DOHH2 (cell line): ENCODE data around the gene CYTH4.

Source experiments
- EZH2phosphoT487 ChIP-seq: fragments of 200-600 bp; sonication (generic); IDR thresholded peaks from 2 replicates; pipeline ENCODE4 v1.6.1; 2017; ENCODE audit warnings: borderline replicate concordance, mild to moderate bottlenecking, antibody characterized with exemption, low read length, moderate library complexity, mixed read lengths
- TF ChIP-seq, protein P1 (sequence below): fragments of 200-600 bp; sonication (generic); IDR thresholded peaks from one replicate; pipeline ENCODE4 v1.5.1; 2014; ENCODE audit warnings: antibody characterized with exemption, mild to moderate bottlenecking, low read depth, low read length; ENCODE audit not compliant: poor library complexity, severe bottlenecking

DNA sequence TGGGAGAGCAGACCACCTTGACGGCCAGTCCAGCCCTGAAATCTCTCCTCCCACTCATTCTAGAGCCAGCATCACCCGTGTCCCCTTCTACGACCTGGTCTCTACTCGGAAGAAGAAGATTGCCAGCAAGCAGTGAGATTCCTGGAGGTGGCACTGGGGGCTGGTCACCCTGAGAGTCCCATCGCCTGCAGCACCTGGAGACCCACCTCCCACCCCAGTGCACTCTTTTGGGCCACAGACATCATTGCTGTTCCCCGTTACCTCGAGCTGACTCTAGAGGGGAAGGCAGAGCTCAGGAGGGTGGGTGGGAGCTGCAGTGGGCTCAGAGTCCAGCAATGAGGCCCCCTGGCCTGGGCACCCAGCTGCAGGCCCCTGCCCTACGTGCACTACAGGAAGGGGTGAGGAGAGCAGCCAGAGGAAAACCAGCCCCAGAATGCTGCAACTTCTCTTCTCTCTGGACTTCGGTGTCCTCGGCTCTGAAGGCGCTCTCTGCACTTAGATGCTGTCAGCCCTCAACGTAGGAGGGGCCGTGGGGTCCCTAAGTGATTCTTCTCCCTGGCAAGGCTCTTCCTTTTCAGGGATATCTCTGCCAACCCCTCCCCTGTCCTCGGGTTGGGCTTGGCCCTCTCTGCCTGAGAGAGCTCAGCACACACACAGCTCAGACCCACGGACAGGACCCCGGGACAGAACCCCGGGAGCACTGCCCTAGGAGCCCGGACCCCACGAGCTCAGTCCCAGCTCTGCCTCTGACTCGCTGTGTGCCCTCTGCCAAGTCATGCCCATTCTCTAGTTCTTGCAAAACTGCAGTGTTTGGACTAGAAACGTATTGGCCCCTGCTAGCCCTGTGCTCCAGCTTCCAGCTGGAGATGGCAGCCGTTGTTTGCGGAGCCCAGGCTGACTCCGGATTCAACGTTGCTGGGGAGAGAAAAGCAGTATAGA lies 31.3 kb downstream of the CYTH4 start:
- TF ChIP-seq, protein P1, sequence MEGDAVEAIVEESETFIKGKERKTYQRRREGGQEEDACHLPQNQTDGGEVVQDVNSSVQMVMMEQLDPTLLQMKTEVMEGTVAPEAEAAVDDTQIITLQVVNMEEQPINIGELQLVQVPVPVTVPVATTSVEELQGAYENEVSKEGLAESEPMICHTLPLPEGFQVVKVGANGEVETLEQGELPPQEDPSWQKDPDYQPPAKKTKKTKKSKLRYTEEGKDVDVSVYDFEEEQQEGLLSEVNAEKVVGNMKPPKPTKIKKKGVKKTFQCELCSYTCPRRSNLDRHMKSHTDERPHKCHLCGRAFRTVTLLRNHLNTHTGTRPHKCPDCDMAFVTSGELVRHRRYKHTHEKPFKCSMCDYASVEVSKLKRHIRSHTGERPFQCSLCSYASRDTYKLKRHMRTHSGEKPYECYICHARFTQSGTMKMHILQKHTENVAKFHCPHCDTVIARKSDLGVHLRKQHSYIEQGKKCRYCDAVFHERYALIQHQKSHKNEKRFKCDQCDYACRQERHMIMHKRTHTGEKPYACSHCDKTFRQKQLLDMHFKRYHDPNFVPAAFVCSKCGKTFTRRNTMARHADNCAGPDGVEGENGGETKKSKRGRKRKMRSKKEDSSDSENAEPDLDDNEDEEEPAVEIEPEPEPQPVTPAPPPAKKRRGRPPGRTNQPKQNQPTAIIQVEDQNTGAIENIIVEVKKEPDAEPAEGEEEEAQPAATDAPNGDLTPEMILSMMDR: no peak
- TF ChIP-seq EZH2phosphoT487: no peak
